Skeletal muscle tissue (tissue), 4 donors: Measurements from ENCODE around the gene PIERCE2. TPM values are rescaled to one million over a fixed set of nuclear protein-coding genes. Genes with fewer than 3 reads are reported as not detected.

Experiments
- H3K27ac ChIP-seq: one replicate; pipeline ENCODE4 v1.7.0; 2013; ENCODE audit warnings: mild to moderate bottlenecking, low read depth, low read length, inconsistent platforms
- H3K27me3 ChIP-seq, 3 donors: one replicate each; pipeline ENCODE4 v1.7.0; 2013; ENCODE audit warnings: low read length in 3 of 3; ENCODE audit not compliant: control insufficient read depth in 3 of 3, insufficient read depth in 3 of 3
- H3K36me3 ChIP-seq, 3 donors: one replicate each; pipeline ENCODE4 v1.7.0; 2013; ENCODE audit warnings: low read length in 3 of 3; ENCODE audit not compliant: control insufficient read depth in 3 of 3, insufficient read depth in 3 of 3
- H3K4me1 ChIP-seq, 3 donors: one replicate each; pipeline ENCODE4 v1.7.0; 2013; ENCODE audit warnings: low read length in 3 of 3, mild to moderate bottlenecking in 3 of 3; ENCODE audit not compliant: control insufficient read depth in 3 of 3, insufficient read depth in 3 of 3
- H3K4me3 ChIP-seq, 3 donors: one replicate each; pipeline ENCODE4 v1.7.0; 2013; ENCODE audit warnings: low read length in 3 of 3
- H3K9ac ChIP-seq, 3 donors: one replicate each; pipeline ENCODE4 v1.7.0; 2013; ENCODE audit warnings: low read length in 3 of 3, mild to moderate bottlenecking in 3 of 3, moderate library complexity in 2 of 3, low read depth in 1 of 3
- H3K9me3 ChIP-seq, 3 donors: one replicate each; pipeline ENCODE4 v1.7.0; 2013; ENCODE audit warnings: low read length in 3 of 3; ENCODE audit not compliant: control insufficient read depth in 3 of 3
- total RNA-seq: library from RNA; depleted of rRNA; stranded (reverse); fragments of >200 nt; gene quantifications from one replicate; pipeline ENCODE4 v1.2.3, GENCODE V29; 2014
- donor health status: Osteomylitis.

PIERCE2 gene
- total RNA-seq, 1 donor from 2014 or later = 0.52 TPM

DNA sequence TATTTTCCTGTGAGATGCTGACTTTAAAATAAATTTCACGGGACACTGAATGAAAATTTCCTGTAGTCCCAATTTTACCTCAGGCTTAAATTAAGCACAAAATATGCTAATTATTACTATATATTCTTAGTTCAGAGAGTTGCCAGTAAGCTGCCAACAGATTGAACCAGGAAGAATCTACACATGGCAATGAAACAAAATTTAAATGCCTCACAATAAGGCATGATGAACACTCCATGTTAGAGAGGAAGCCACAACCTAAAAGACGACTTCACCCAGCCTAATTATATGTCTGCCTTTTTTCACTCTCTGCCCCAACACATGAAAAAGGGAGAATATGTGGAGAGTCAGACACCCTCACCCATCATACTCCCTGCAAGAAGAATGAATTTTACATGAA, 60.0 kb downstream of the PIERCE2 start:
- Histone ChIP-seq H3K27me3 (no peaks in the 10 kb centered on the region), H3K4me1 (no peaks in the 10 kb centered on the region), H3K9me3 (no peaks in the 10 kb centered on the region), H3K4me3 (no peak overlapping the region), H3K27ac (no peak overlapping the region), H3K36me3 (no peaks in the 10 kb centered on the region), H3K9ac (no peak overlapping the region)

Other genes with a start within 250 kb of the PIERCE2 start
- gene RSL24D1, start 211.6 kb upstream of the PIERCE2 start, total RNA-seq = 69.4 TPM
- 3.7 TPM for gene RAB27A, start 118.7 kb upstream of the PIERCE2 start, total RNA-seq
- 6.8 TPM for gene PIGBOS1, start 89.4 kb upstream of the PIERCE2 start, total RNA-seq
- gene PIGB, start 89.3 kb upstream of the PIERCE2 start, total RNA-seq = 5.2 TPM
- gene CCPG1, start 136 bp upstream of the PIERCE2 start, total RNA-seq = 12.5 TPM
- gene DNAAF4, start 99.7 kb downstream of the PIERCE2 start, total RNA-seq = 1.6 TPM
- gene PYGO1, start 179.8 kb downstream of the PIERCE2 start, total RNA-seq = 10.4 TPM